CD4-positive, alpha-beta T cell treated with Interleukin-12 subunit alpha and Interleukin-12 subunit beta, for 1 hour (primary cell): ENCODE measurements around the gene LIN7C.
"Not testable (repeated sequence)": the region's sequence is repeated elsewhere in the genome, so short reads cannot be mapped to it uniquely, and the experiment has no call there.

ENCODE experiments used
- DNase-seq: peaks from one replicate; pipeline ENCODE4 v3.0.0-alpha.2; 2020

The LIN7C gene, protein sequence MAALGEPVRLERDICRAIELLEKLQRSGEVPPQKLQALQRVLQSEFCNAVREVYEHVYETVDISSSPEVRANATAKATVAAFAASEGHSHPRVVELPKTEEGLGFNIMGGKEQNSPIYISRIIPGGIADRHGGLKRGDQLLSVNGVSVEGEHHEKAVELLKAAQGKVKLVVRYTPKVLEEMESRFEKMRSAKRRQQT

GRCh38 chr11:27506200-27507182, at the start of gene LIN7C:
Gene LIN7C (minus strand): TSS chr11:27506769. CDS start chr11:27506752, 17 bp downstream.
- DNase-seq, result peak; percentile 97

- DNase-seq, result no peak
Measured at GRCh38 chr11:27555264-27555663, 48.7 kb upstream of the LIN7C start.

GRCh38 chr11:27553186-27553585, 46.6 kb upstream of the LIN7C start:
- DNase-seq, result no peak

- DNase-seq, result no peak
Measured at GRCh38 chr11:27552341-27552740, 45.8 kb upstream of the LIN7C start.

DNA sequence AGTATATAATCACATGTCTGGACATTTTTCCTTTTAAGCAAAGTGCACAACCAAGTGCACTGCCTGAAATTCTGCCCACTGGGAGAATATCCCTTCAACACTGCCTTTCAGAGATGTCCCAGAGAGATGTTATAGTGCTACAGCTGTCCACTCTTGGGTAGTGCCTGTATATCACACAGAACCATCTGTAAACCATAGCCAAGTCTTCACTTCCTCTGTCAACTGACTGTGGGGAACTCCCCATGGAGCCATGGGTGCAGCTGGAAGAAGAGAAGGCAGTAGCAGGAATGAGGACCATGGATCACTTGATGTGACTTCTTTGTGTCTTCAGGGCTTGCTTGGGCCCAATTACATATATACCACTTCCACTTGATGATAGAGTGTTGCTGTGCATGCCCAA, 44.6 kb upstream of the LIN7C start:
- no peak for DNase-seq

- DNase-seq, result no peak
Measured at GRCh38 chr11:27545946-27546345, 39.4 kb upstream of the LIN7C start.

- no peak for DNase-seq
Measured at GRCh38 chr11:27545035-27545434, 38.5 kb upstream of the LIN7C start.

GRCh38 chr11:27541790-27542189, 35.2 kb upstream of the LIN7C start:
- DNase-seq, result no peak

DNA sequence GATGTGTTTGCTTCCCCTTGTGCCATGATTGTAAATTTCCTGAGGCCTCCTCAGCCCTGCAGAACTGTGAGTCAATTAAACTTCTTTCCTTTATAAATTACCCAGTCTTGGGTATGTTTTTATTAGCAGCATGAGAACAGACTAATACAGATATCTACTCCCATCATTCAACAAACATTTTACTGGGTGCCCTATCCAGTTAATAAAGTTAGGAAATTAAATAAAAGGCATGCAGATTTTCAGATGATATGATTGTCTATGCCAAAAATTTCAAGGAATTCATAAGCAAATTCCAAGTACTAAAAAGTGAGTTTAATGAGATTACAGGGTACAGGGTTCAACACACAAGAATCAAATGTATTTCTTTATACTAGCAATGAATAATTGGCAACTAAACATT, 33.5 kb upstream of the LIN7C start:
- DNase-seq, result no peak

- DNase-seq, result no peak
Measured at GRCh38 chr11:27535103-27535502, 28.5 kb upstream of the LIN7C start.

DNA sequence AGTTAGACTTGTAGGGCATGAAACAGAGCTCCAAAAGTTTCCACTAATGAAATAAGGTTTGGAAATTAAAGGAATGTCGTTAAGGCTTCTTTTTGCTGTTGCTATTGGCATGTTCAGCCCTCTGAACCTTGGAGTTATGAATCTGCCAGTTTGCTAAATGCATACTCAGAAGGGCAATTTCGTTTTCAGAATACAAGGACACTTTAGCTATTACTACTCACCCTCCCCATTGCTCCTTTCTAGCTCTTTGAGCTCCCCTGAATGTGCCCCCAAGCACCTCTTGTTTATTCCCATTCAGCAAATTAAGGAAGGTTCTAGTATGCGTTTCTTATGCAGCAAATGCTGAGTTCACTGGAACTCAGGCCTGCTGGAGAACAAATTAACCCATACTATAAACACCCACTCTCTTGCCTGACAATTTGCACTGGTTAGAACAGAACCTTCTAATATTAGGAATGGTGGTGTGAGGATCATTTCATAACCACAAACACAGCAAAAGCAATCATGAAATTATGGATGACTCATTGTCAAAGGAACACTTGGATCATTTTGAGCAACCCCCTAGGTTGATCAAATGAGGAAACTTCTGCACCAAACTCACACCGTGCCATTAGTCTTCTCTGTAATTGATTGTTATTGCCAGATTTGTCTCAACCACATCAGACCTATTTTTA, 26.2 kb upstream of the LIN7C start:
- DNase-seq, result no peak

- no peak for DNase-seq
Measured at GRCh38 chr11:27528712-27529111, 22.1 kb upstream of the LIN7C start.

DNA sequence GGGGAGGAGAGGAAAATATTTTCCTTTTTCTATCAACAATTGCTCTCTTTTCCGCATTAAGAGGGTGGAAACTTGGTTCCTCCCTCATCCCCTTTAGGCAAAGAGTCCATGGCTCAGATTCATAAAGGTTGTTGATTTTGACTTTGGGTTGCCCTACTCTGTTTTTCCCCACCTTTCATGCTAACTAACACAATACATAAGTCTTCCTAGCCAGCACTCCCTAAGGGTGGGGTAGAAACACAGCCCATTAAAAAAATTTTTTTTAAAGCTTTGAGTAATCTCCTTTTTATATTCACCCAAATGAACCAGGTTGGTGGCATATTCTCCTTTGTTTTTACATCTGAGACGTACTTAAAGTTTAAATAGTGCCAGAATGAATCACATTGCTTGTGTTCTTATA, 20.0 kb upstream of the LIN7C start:
- no peak for DNase-seq

- no peak for DNase-seq
Measured at GRCh38 chr11:27525824-27526516, 19.4 kb upstream of the LIN7C start.

GRCh38 chr11:27524155-27524554, 17.6 kb upstream of the LIN7C start:
- no peak for DNase-seq

DNA sequence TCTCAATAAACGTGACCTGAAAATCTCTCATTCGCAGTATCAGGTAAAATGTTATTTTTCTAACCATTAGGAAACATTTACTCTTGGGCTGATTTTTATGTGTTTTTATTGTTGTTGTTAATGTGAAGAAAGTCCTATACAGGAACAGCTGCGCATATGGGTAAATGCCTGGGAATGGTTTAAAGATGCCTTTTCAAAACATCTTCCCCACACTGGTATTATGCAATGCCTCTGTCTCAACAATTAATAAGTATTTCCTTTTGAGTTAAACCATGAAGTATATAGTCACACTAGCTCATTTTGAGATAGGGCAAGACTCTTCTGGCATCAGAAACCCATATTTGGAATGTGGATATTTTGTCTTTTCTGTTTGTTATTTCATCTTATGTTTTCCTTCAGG, 13.7 kb upstream of the LIN7C start:
- DNase-seq, result no peak

DNA sequence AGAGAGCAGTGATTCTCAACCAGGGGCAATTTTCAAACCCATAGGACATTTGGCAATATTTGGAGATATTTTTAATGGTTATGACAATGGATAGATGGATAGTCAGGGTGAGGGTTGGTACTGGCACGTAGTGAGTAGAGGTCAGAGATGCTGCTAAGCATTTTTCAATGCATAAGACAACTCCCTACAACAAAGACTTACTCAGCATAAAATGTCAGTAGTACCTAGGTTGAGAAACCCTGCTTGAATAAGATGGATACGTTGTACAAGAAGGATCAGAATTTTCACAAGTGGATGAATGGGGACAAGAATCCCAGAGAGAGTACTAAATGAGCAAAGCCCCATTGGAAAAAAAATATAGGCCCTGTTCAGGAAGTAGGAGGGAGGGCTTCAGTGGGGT, 11.9 kb upstream of the LIN7C start:
- no peak for DNase-seq

DNA sequence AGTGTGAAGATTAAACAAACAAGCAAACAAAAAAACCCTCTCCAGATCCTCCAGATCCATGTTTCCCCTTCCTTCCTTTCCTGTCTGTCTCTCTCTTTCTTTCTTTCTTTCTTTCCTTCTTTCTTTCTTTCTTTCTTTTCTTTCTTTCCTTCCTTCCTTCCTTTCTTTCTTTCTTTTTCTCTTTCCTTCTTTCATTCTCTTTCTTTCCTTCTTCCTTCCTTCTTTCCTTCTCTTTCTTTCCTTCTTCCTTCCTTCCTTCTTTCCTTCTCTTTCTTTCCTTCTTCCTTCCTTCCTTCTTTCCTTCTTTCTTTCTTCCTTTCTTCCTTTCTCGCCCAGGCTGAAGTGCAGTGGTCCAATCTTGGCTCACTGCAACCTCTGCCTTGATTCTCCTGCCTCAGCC, 10.9 kb upstream of the LIN7C start:
- not testable (repeated sequence) for DNase-seq

DNA sequence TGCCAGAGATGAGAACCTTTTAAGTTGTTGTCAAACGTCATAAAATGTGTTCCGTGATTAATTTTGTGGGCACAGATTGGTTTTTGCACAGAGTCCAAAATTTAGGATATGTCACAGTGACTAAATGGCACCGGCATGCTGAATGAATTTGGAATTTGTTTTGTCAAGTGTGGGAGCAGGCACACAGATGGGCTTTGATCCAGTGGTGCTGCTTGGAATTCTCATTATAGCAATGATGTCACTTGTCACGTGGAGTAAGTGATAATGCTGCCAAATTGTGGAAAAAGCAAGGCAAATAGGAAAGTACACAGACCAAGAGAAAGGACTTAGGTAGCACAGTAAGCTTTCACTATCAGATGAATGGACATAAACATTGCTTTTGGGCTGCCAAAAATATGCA, 8.0 kb upstream of the LIN7C start:
- DNase-seq, result no peak

DNA sequence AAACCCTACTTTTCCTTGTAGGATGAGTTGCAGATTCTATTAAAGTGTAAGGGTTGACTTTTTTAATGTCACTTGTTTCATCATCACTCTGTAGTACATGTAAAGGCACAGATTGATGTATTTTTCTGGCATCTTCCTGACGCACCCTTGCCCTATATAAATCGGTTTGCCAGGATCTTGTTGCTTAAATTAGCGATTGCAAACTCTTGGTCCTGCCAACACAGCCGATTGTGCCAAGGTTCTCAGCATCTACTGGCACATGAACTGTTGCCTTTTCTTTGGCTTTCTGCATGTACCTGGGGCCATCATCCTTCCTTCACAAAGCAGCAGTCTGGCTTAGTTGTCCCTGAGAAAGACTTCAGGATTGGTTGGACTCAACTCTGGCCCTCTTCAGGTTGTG, 7.5 kb upstream of the LIN7C start:
- DNase-seq, result no peak

- no peak for DNase-seq
Measured at GRCh38 chr11:27513389-27513788, 6.8 kb upstream of the LIN7C start.

DNA sequence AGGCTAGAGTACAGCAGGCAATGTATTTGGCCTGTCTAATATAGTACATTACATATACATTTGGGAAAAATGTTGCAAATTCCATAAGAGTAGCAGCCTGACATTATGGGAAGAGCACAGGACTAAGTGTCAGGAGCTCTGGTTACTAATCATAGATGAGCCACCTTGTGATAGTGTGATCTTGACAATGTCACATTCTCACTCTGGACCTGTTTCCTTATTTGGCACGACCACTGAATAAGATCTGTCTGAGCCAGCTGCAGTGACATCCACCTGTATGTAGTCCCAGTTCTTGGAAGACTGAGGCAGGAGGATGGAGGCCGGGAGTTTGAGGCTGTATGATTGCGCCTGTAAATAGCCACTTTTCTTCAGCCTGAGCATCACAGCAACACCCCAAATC, 5.7 kb upstream of the LIN7C start:
- no peak for DNase-seq

- DNase-seq, result no peak
Measured at GRCh38 chr11:27509908-27510307, 3.3 kb upstream of the LIN7C start.
